Measurements from ENCODE around the gene SPSB4. TPM values are rescaled to one million over a fixed set of nuclear protein-coding genes. Genes with fewer than 3 reads are reported as not detected.
A peak's percentile ranks its signal among the peaks of the same experiment; 100 is the strongest.

The SPSB4 gene
- total RNA-seq, 4 donors from 2014 or later, result 3.5 TPM; not detected in 3

DNA sequence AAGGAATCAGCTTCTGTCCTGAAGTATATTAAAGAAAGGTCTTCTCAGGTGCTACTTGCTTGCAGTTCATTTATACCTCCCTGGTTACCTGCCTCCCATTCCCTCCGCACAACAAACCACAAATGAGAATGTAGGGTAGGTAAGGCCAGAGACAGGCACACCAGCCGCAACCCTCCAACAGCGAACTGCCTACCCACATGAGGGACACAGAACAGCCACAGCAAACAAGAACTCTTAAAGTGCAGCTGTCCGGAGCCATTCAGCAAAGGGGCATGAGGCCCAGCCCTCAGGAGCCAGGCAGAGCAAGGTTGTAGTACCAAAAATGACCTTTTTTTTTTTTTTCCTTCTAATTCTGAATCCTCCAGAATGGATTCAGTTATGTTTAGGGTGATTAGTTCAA is 52.4 kb downstream of the SPSB4 start:
- Histone ChIP-seq H3K4me3 (no peak overlapping the region), H3K27ac (no peak overlapping the region), H3K27me3 (no peaks in the 10 kb centered on the region), H3K36me3 (no peaks in the 10 kb centered on the region), H3K9me3 (no peaks in the 10 kb centered on the region), H3K4me1 (no peaks in the 10 kb centered on the region)
- intact Hi-C loops (cut with DNase I; ENCODE audit: low total_unique reads), result no loop called here
- no peak for DNase-seq
- no peak for TF ChIP-seq CTCF (IDR thresholded peaks at IDR 0.05)
- no peak for TF ChIP-seq POLR2A (IDR thresholded peaks at IDR 0.05)

GRCh38 chr3:141104151-141104821 is 53.1 kb downstream of the SPSB4 start:
- H3K27ac ChIP-seq, result no peak overlapping the region
- H3K9me3 ChIP-seq, result no peaks in the 10 kb centered on the region
- intact Hi-C loops (cut with DNase I; ENCODE audit: low total_unique reads), result no loop called here
- no peaks in the 10 kb centered on the region for H3K27me3 ChIP-seq
- no peaks in the 10 kb centered on the region for H3K36me3 ChIP-seq
- H3K4me3 ChIP-seq, result no peak overlapping the region
- peak in 1 of 2 donors; percentile 11 for DNase-seq
- TF ChIP-seq CTCF (IDR thresholded peaks at IDR 0.05) (no peak), POLR2A (IDR thresholded peaks at IDR 0.05) (no peak)
- H3K4me1 ChIP-seq, result no peaks in the 10 kb centered on the region

- Histone ChIP-seq H3K27ac (no peak overlapping the region), H3K4me1 (no peaks in the 10 kb centered on the region), H3K4me3 (no peak overlapping the region), H3K36me3 (no peaks in the 10 kb centered on the region), H3K9me3 (no peaks in the 10 kb centered on the region), H3K27me3 (no peaks in the 10 kb centered on the region)
- DNase-seq, result peak; percentile 45 to 84
- intact Hi-C loops (cut with DNase I; ENCODE audit: low total_unique reads), result no loop called here
- TF ChIP-seq CTCF (IDR thresholded peaks at IDR 0.05) (peak; percentile 67 to 79 (median 72)), POLR2A (IDR thresholded peaks at IDR 0.05) (no peak)
Observed at GRCh38 chr3:141105828-141106628, 54.9 kb downstream of the SPSB4 start.

GRCh38 chr3:141106842-141107241 is 55.7 kb downstream of the SPSB4 start:
- no peak for DNase-seq
- TF ChIP-seq CTCF (IDR thresholded peaks at IDR 0.05), result no peak
- TF ChIP-seq POLR2A (IDR thresholded peaks at IDR 0.05), result no peak

GRCh38 chr3:141108039-141108438 is 56.9 kb downstream of the SPSB4 start:
- Histone ChIP-seq H3K36me3 (no peaks in the 10 kb centered on the region), H3K27me3 (no peaks in the 10 kb centered on the region), H3K4me3 (no peak overlapping the region), H3K4me1 (no peaks in the 10 kb centered on the region), H3K27ac (no peak overlapping the region), H3K9me3 (no peaks in the 10 kb centered on the region)
- TF ChIP-seq POLR2A (IDR thresholded peaks at IDR 0.05), result no peak
- no peak for TF ChIP-seq CTCF (IDR thresholded peaks at IDR 0.05)
- no peak for DNase-seq
- intact Hi-C loops (cut with DNase I; ENCODE audit: low total_unique reads), result no loop called here

More at GRCh38 chr3:141106842-141107241, 55.7 kb downstream of the SPSB4 start:
- Histone ChIP-seq H3K4me3 (no peak overlapping the region), H3K36me3 (no peaks in the 10 kb centered on the region), H3K4me1 (no peaks in the 10 kb centered on the region), H3K27me3 (no peaks in the 10 kb centered on the region), H3K9me3 (no peaks in the 10 kb centered on the region), H3K27ac (no peak overlapping the region)
- intact Hi-C loops (cut with DNase I; ENCODE audit: low total_unique reads), result no loop called here

Measured in uterus (tissue), 4 donors.